HepG2 (cell line): ENCODE results near the gene LANCL3.

Experiments used
- POGZ ChIP-seq: sonication (generic); formaldehyde crosslinking; IDR thresholded peaks from 2 replicates; pipeline ENCODE4 v1.4.0; 2020; ENCODE audit warnings: mild to moderate bottlenecking, missing genetic modification reagents
- RBAK ChIP-seq: sonication (generic); formaldehyde crosslinking; IDR thresholded peaks from 2 replicates; pipeline ENCODE4 v1.5.1; 2020; ENCODE audit warnings: mild to moderate bottlenecking, missing genetic modification reagents
- ZNF34 ChIP-seq: sonication (generic); formaldehyde crosslinking; IDR thresholded peaks from 2 replicates; pipeline ENCODE4 v1.4.0; 2020; ENCODE audit warnings: mild to moderate bottlenecking, missing genetic modification reagents, borderline replicate concordance
- ZNF441 ChIP-seq: sonication (generic); formaldehyde crosslinking; IDR thresholded peaks from 2 replicates; pipeline ENCODE4 v1.7.0; 2021; ENCODE audit warnings: missing genetic modification reagents, borderline replicate concordance
- TF ChIP-seq, protein P1 (sequence below): sonication (generic); formaldehyde crosslinking; IDR thresholded peaks from 2 replicates; pipeline ENCODE4 v1.5.0; 2020; ENCODE audit warnings: mild to moderate bottlenecking, missing genetic modification reagents

DNA sequence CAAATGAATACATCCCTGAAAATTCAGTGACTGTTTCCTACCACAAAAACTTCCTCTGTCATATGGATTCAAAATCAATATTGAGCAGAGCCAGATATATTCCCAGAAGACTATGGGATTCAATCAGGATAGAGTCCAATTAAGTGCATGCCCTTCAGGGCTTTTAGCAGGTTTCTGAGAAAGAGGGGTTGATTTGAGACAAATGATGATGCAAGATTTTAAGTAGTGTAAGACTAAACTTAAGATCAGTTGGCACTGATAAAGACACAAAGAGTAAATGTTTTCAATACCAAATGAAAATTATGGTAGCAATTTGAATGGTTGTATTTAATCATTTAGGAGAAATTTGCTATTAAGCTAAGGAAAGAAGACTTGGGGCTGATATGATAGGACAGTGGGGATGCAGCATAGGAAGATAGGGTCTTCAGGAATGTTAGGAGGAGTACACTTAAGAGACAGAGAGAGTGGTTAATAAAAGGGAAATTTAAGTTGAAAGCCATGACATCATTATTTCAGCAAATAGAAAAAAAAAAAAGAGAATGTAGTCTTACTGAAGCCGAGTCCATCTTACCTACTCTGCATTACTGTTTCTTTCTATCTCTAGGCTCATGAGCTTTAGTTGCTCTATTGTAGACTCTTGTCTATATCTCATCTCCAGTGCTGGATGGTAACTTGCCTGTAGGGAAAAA is 82.1 kb downstream of the LANCL3 start:
- no peak for TF ChIP-seq POGZ (CRISPR knock-in tag)
- TF ChIP-seq, protein P1, sequence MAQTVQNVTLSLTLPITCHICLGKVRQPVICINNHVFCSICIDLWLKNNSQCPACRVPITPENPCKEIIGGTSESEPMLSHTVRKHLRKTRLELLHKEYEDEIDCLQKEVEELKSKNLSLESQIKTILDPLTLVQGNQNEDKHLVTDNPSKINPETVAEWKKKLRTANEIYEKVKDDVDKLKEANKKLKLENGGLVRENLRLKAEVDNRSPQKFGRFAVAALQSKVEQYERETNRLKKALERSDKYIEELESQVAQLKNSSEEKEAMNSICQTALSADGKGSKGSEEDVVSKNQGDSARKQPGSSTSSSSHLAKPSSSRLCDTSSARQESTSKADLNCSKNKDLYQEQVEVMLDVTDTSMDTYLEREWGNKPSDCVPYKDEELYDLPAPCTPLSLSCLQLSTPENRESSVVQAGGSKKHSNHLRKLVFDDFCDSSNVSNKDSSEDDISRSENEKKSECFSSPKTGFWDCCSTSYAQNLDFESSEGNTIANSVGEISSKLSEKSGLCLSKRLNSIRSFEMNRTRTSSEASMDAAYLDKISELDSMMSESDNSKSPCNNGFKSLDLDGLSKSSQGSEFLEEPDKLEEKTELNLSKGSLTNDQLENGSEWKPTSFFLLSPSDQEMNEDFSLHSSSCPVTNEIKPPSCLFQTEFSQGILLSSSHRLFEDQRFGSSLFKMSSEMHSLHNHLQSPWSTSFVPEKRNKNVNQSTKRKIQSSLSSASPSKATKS (CRISPR knock-in tag): no peak
- TF ChIP-seq ZNF441 (CRISPR knock-in tag): no peak
- TF ChIP-seq ZNF34: no peak
- no peak for TF ChIP-seq RBAK (CRISPR knock-in tag)
